Neural progenitor cell (in vitro differentiated cells): ENCODE measurements around the gene LGR4.
A peak's percentile ranks its signal among the peaks of the same experiment; 100 is the strongest.

Experiments used
- CTCF ChIP-seq: fragments of 200-600 bp; sonication (generic); IDR thresholded peaks from 2 replicates; pipeline ENCODE4 v1.5.1; 2017; ENCODE audit warnings: antibody characterized with exemption, mild to moderate bottlenecking
- EZH2 ChIP-seq: fragments of 200-600 bp; sonication (generic); IDR thresholded peaks from 2 replicates; pipeline ENCODE4 v1.6.1; 2017; ENCODE audit warnings: antibody characterized with exemption, mild to moderate bottlenecking, moderate library complexity
- EZH2phosphoT487 ChIP-seq: fragments of 200-600 bp; sonication (generic); IDR thresholded peaks from 2 replicates; pipeline ENCODE4 v1.6.1; 2017; ENCODE audit warnings: antibody characterized with exemption

GRCh38 chr11:27506200-27507182 is 33.9 kb upstream of the LGR4 start, which contains the start of gene LIN7C:
- TF ChIP-seq CTCF (peak; percentile 37), EZH2 (no peak), EZH2phosphoT487 (no peak)
